K562 (cell line): Measurements from ENCODE around the gene CYS1. TPM values are rescaled to one million over a fixed set of nuclear protein-coding genes. Genes with fewer than 3 reads are reported as not detected.
A peak's percentile ranks its signal among the peaks of the same experiment; 100 is the strongest.

Experiments used
- ATAC-seq: fragments of 200-7000 bp; cut with Tn5 transposase; 3 replicates; pipeline ENCODE4 v1.9.1; 2020; ENCODE audit warnings: moderate library complexity
- BruUV-seq: library from RNA; stranded (reverse); fragments of 400-500 nt; replicated peaks from 2 replicates; lab custom pipeline; 2021; lab: Mats Ljungman, UMichigan
- CTCF ChIA-PET: fragments of 300-600 bp; formaldehyde crosslinking; extraction: SDS; loops from one replicate; lab custom pipeline; 2021; ENCODE audit warnings: low intra/inter-chr PET ratio; lab: Yijun Ruan, JAX
- POLR2A ChIA-PET: fragments of 300-600, 350-650 bp; sonication (Branson Sonifier 250); formaldehyde crosslinking; extraction: SDS; loops from one replicate; lab custom pipeline; 2021; ENCODE audit warnings: antibody characterized with exemption, inconsistent platforms; lab: Yijun Ruan, JAX
- DNase-seq, 4 experiments: peaks; one replicate each; pipeline versions ENCODE4 v3.0.0 to v3.0.0-alpha.2; 2011 to 2018; ENCODE audit warnings: low spot score in 3 of 4, mixed read lengths in 3 of 4; ENCODE audit errors: extremely low read depth in 1 of 4
- FAIRE-seq: peaks from 2 replicates; lab custom pipeline; 2011; peaks lifted over from hg19 to GRCh38; lab: Jason Lieb, UNC
- H2AFZ ChIP-seq: 2 replicates; pipeline ENCODE4 v1.6.0; 2011; ENCODE audit warnings: low read depth, low read length, control low read depth, inconsistent platforms
- H3K27ac ChIP-seq: fragments of 200-600 bp; 3 replicates; pipeline ENCODE4 v1.8.0; 2011; ENCODE audit warnings: low read depth, mild to moderate bottlenecking, control low read depth, inconsistent platforms, low read length, moderate library complexity, mixed read lengths; ENCODE audit errors: extremely low read depth
- H3K27me3 ChIP-seq, 2 experiments: fragments of 300-600 bp in 1 of 2; 2 replicates in 1 of 2; 3 replicates in 1 of 2; pipeline versions ENCODE4 v1.6.0 to v1.8.0; 2011; ENCODE audit warnings: inconsistent platforms in 2 of 2, low read length in 2 of 2, mild to moderate bottlenecking in 1 of 2, mixed read lengths in 1 of 2, moderate library complexity in 1 of 2; ENCODE audit not compliant: control insufficient read depth in 2 of 2, insufficient read depth in 2 of 2
- H3K36me3 ChIP-seq: fragments of 300-600 bp; 3 replicates; pipeline ENCODE4 v1.8.0; 2011; ENCODE audit warnings: mild to moderate bottlenecking, low read length, inconsistent platforms; ENCODE audit not compliant: control insufficient read depth, insufficient read depth
- H3K4me1 ChIP-seq, 2 experiments: fragments of 200-600 bp in 1 of 2; replicated peaks in 1 of 2; 2 replicates in 1 of 2; 3 replicates in 1 of 2; pipeline versions ENCODE4 v1.5.1 to v1.8.0; 2011; ENCODE audit warnings: inconsistent platforms in 2 of 2, low read length in 2 of 2, mild to moderate bottlenecking in 1 of 2, mixed read lengths in 1 of 2, moderate library complexity in 1 of 2; ENCODE audit not compliant: control insufficient read depth in 2 of 2, insufficient read depth in 2 of 2
- H3K4me2 ChIP-seq: 2 replicates; pipeline ENCODE4 v1.6.1; 2011; ENCODE audit warnings: low read length, control low read depth, inconsistent platforms, mixed read lengths; ENCODE audit not compliant: insufficient read depth
- H3K4me3 ChIP-seq: fragments of 200-600 bp; sonication (generic), shearing (Covaris generic); 2 replicates; pipeline ENCODE4 v1.5.1; 2016; ENCODE audit warnings: control low read depth, inconsistent platforms
- H3K79me2 ChIP-seq: fragments of 200-600 bp; 3 replicates; pipeline ENCODE4 v1.8.0; 2011; ENCODE audit warnings: low read length, inconsistent platforms; ENCODE audit not compliant: control insufficient read depth, insufficient read depth
- H3K9ac ChIP-seq, 2 experiments: 2 replicates each; pipeline versions ENCODE4 v1.6.0 to v1.6.1; 2011; ENCODE audit warnings: low read depth in 2 of 2, low read length in 2 of 2, control low read depth in 1 of 2, inconsistent platforms in 1 of 2, mild to moderate bottlenecking in 1 of 2, mixed read lengths in 1 of 2; ENCODE audit not compliant: insufficient read depth in 1 of 2
- H3K9me1 ChIP-seq: one replicate; pipeline ENCODE4 v1.6.0; 2011; ENCODE audit warnings: inconsistent platforms, mild to moderate bottlenecking, low read length, moderate library complexity; ENCODE audit not compliant: control insufficient read depth, insufficient read depth
- H3K9me3 ChIP-seq: replicated peaks from 2 replicates; pipeline ENCODE4 v1.5.1; 2011; ENCODE audit warnings: low read depth, low read length, inconsistent platforms; ENCODE audit not compliant: control insufficient read depth, insufficient read depth
- H4K20me1 ChIP-seq: replicated peaks from 2 replicates; pipeline ENCODE4 v1.6.1; 2011; ENCODE audit warnings: low read length, inconsistent platforms, mixed read lengths; ENCODE audit not compliant: control insufficient read depth, insufficient read depth
- RBFOX2 ChIP-seq: fragments of 200-400 bp; formaldehyde crosslinking; IDR thresholded peaks from 2 replicates; pipeline ENCODE4 v1.6.1; 2017; ENCODE audit warnings: low read depth, mild to moderate bottlenecking, low read length, moderate library complexity
- VEZF1 ChIP-seq: fragments of 200-800 bp; sonication (Bioruptor generic); IDR thresholded peaks from 2 replicates; pipeline ENCODE4 v1.6.1; 2017; ENCODE audit warnings: missing genetic modification characterization, missing compliant biosample characterization
- WGBS: fragments of 100-300 bp; shearing (Covaris generic); methylation state at CpG from one replicate; pipeline ENCODE4 v1.1.6; 2016; ENCODE audit warnings: low coverage, mixed read lengths; ENCODE audit not compliant: insufficient coverage; ENCODE audit errors: missing lambda C conversion rate; 5-methylcytosine and 5-hydroxymethylcytosine counted together
- in situ Hi-C: fragments of 300-500 bp; cut with MboI; formaldehyde crosslinking; loops from 4 replicates; pipeline ENCODE4 v1.15.0; 2018; ENCODE audit warnings: inconsistent platforms, mixed read lengths
- intact Hi-C: fragments of 100-400 bp; cut with micrococcal nuclease; formaldehyde crosslinking; loops from 2 replicates; pipeline ENCODE4 v1.14.2; 2022
- polyA plus RNA-seq, 8 experiments: library from polyadenylated mRNA; depleted of rRNA in 4 of 8; stranded (reverse) in 5 of 8; unstranded in 3 of 8; fragments of >200 nt; fragmentation: Nextera tagmentation in 2 of 8; fragmentation: Illumina TruSeq in 1 of 8; extraction: Ambion mirVana in 2 of 8; extraction: Trizol in 1 of 8; gene quantifications; 2 replicates each; pipeline versions ENCODE4 v1.2.1 to v1.2.3, GENCODE V29; 2011 to 2014; ENCODE audit warnings: inconsistent platforms in 1 of 8, missing spikeins in 1 of 8
- total RNA-seq, 7 experiments: library from RNA; depleted of rRNA in 6 of 7; stranded (reverse); fragments of >200 nt in 6 of 7; fragmentation: Illumina TruSeq in 2 of 7; extraction: Trizol in 2 of 7; gene quantifications; 2 replicates each; pipeline versions ENCODE4 v1.2.1 to v1.2.3, GENCODE V29; 2011 to 2021; ENCODE audit warnings: low replicate concordance in 1 of 7

CYS1 gene
- total and polyA plus RNA-seq, 9 of the 15 experiments (the other 6 are each of a cell fraction or from before 2014, with no cell fraction given), result 0.11 to 0.13 TPM; not detected in 7

DNA sequence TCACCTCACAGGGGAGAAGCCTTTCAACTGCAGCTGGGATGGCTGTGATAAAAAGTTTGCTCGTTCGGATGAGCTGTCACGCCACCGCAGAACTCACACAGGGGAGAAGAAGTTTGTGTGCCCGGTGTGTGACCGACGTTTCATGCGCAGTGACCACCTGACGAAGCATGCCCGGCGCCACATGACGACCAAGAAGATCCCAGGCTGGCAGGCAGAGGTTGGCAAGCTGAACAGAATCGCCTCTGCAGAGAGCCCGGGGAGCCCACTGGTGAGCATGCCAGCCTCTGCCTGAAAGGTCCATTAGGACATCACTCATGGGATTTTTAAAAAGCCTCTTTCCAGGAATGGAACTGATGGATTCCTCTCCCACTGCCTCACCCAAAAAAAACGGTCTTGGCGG is 28.0 kb downstream of the CYS1 start:
- POLR2A ChIA-PET, result interaction anchor here (0.6 to 1.5 kb wide), 4 partner anchors 9 to 239 kb away, joined by 3 to 7 read pairs (median 4); partner anchors contain the start of gene KLF11
- TF ChIP-seq RBFOX2 (0 out of 2 replicates have a peak, but pooled peaks have one; percentile 18), VEZF1 (CRISPR knock-in tag) (no peak)
- TF ChIP-seq, all 486 proteins: peak for 1
- CTCF ChIA-PET, result no interaction called here
- Histone ChIP-seq H2AFZ (no peak overlapping the region), H4K20me1 (peaks cover 8% of the 10 kb centered on the region; the same call in 1 of the 2 replicates), H3K36me3 (peaks cover 66% of the 10 kb centered on the region), H3K79me2 (peaks cover 14% of the 10 kb centered on the region), H3K9me3 (no peaks in the 10 kb centered on the region), H3K4me2 (no peak overlapping the region), H3K27me3 (no peaks in the 10 kb centered on the region), H3K4me3 (no peak overlapping the region), H3K9me1 (no peaks in the 10 kb centered on the region), H3K27ac (no peak overlapping the region), H3K9ac (peak overlapping the region in 1 of 2 experiments; percentile 29; a peak in 1 of 4 replicates), H3K4me1 (peaks cover 4 to 28% of the 10 kb centered on the region in 2 experiments; a peak in 2 of 5 replicates)
- WGBS, result 89% methylated on average over 16 of the region's 16 CpGs
- in situ Hi-C loops (no loop called here), intact Hi-C loops (no loop called here)
- FAIRE-seq (no peak), ATAC-seq (no peak), DNase-seq (no peak)
- BruUV-seq, result no TSS peak
